Measurements from ENCODE around the gene NEK11.

DNA sequence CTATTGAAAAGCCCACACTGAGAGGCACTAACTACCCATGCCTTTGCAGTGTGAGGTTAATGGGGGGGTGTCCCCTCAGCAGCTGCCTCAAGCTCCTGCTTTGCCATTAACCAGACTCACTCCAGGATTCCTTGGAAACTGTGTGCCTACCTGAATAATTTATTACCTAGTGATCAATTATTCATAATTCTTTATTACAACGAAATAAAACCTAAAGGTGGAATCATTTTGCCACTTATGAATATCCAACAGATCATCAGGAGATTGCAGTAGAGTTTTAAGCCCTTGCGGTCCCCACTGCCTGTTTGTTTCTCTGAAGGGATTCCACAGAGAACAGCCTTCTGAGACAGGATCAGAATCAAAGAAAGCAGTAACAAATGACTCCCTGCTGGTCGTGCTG lies 23.3 kb downstream of the NEK11 start:
- TF ChIP-seq, protein P1, sequence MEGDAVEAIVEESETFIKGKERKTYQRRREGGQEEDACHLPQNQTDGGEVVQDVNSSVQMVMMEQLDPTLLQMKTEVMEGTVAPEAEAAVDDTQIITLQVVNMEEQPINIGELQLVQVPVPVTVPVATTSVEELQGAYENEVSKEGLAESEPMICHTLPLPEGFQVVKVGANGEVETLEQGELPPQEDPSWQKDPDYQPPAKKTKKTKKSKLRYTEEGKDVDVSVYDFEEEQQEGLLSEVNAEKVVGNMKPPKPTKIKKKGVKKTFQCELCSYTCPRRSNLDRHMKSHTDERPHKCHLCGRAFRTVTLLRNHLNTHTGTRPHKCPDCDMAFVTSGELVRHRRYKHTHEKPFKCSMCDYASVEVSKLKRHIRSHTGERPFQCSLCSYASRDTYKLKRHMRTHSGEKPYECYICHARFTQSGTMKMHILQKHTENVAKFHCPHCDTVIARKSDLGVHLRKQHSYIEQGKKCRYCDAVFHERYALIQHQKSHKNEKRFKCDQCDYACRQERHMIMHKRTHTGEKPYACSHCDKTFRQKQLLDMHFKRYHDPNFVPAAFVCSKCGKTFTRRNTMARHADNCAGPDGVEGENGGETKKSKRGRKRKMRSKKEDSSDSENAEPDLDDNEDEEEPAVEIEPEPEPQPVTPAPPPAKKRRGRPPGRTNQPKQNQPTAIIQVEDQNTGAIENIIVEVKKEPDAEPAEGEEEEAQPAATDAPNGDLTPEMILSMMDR (conservative IDR thresholded peaks at IDR 0.05 in 1 of 2, IDR thresholded peaks at IDR 0.05 in 1 of 2; ENCODE audit: extremely low read depth in 1 of 2, insufficient read depth in 1 of 2, low read depth in 1 of 2, low read length in 2 of 2), result no peak
- TF ChIP-seq EZH2 (IDR thresholded peaks at IDR 0.05; ENCODE audit: borderline replicate concordance, low read length), result no peak
